ENCODE measurements around the gene CHRNA4.
A peak's percentile ranks its signal among the peaks of the same experiment; 100 is the strongest.
"Not testable (repeated sequence)": the region's sequence is repeated elsewhere in the genome, so short reads cannot be mapped to it uniquely, and the experiment has no call there.

Gene CHRNA4

GRCh38 chr20:63349516-63349895 is 11.6 kb downstream of the CHRNA4 start:
- DNase-seq = no peak

- DNase-seq = no peak
Measured at GRCh38 chr20:63348828-63349515, 12.2 kb downstream of the CHRNA4 start.

- no peak for DNase-seq
Measured at GRCh38 chr20:63347950-63348827, 13.0 kb downstream of the CHRNA4 start.

- no peak for DNase-seq
Measured at GRCh38 chr20:63347081-63347741, 13.9 kb downstream of the CHRNA4 start.

- peak; percentile 41 for DNase-seq
Measured at GRCh38 chr20:63346131-63347080, 14.7 kb downstream of the CHRNA4 start.

- DNase-seq = no peak
Measured at GRCh38 chr20:63345328-63346100, 15.6 kb downstream of the CHRNA4 start.

- no peak for DNase-seq
Measured at GRCh38 chr20:63344616-63345327, 16.4 kb downstream of the CHRNA4 start.

GRCh38 chr20:63343460-63344445 is 17.4 kb downstream of the CHRNA4 start:
- no peak for DNase-seq

- no peak for DNase-seq
Measured at GRCh38 chr20:63342561-63343459, 18.3 kb downstream of the CHRNA4 start.

- DNase-seq = not testable (repeated sequence)
Measured at GRCh38 chr20:63340158-63340688, 20.9 kb downstream of the CHRNA4 start.

GRCh38 chr20:63339154-63340094 is 21.7 kb downstream of the CHRNA4 start:
- not testable (repeated sequence) for DNase-seq

- no peak for DNase-seq
Measured at GRCh38 chr20:63337786-63338420, 23.2 kb downstream of the CHRNA4 start.

GRCh38 chr20:63336232-63336752 is 24.9 kb downstream of the CHRNA4 start:
- no peak for DNase-seq

GRCh38 chr20:63335711-63336110 is 25.4 kb downstream of the CHRNA4 start:
- peak; percentile 30 for DNase-seq

GRCh38 chr20:63335060-63335459 is 26.1 kb downstream of the CHRNA4 start:
- DNase-seq = not testable (repeated sequence)

GRCh38 chr20:63334356-63334755 is 26.8 kb downstream of the CHRNA4 start:
- no peak for DNase-seq

Measured in right kidney (tissue), 1 donor.